GM18868 (cell line): ENCODE measurements around the gene ATP2B2.

Experiments used
- ATAC-seq: cut with Tn5 transposase; IDR thresholded peaks from one replicate; pipeline ENCODE4 v1.9.1; 2021; ENCODE audit warnings: mild to moderate bottlenecking, moderate library complexity; ENCODE audit not compliant: unreplicated experiment

ATP2B2 gene

GRCh38 chr3:10512687-10513086, 7.3 kb upstream of the ATP2B2 start:
- ATAC-seq = no peak

GRCh38 chr3:10511809-10512494, 6.6 kb upstream of the ATP2B2 start:
- no peak for ATAC-seq

GRCh38 chr3:10510743-10511432, 5.5 kb upstream of the ATP2B2 start:
- ATAC-seq = no peak

GRCh38 chr3:10510086-10510742, 4.8 kb upstream of the ATP2B2 start:
- no peak for ATAC-seq

GRCh38 chr3:10509325-10509724, 3.9 kb upstream of the ATP2B2 start:
- ATAC-seq = no peak

- no peak for ATAC-seq
Observed at GRCh38 chr3:10508619-10509260, 3.4 kb upstream of the ATP2B2 start.

GRCh38 chr3:10508235-10508618, 2.8 kb upstream of the ATP2B2 start:
- ATAC-seq = no peak

GRCh38 chr3:10507331-10507730, 1.9 kb upstream of the ATP2B2 start:
- ATAC-seq = no peak

GRCh38 chr3:10506696-10507095, 1.3 kb upstream of the ATP2B2 start:
- no peak for ATAC-seq

- ATAC-seq = no peak
Observed at GRCh38 chr3:10505791-10506585, 602 bp upstream of the ATP2B2 start.

- no peak for ATAC-seq
Observed at GRCh38 chr3:10504171-10505049, 976 bp downstream of the ATP2B2 start.

- ATAC-seq = no peak
Observed at GRCh38 chr3:10503217-10503796, 2.1 kb downstream of the ATP2B2 start.

- ATAC-seq = no peak
Observed at GRCh38 chr3:10502185-10502880, 3.1 kb downstream of the ATP2B2 start.

- no peak for ATAC-seq
Observed at GRCh38 chr3:10501664-10502052, 3.7 kb downstream of the ATP2B2 start.

- no peak for ATAC-seq
Observed at GRCh38 chr3:10500717-10501663, 4.4 kb downstream of the ATP2B2 start.

GRCh38 chr3:10498271-10498670, 7.1 kb downstream of the ATP2B2 start:
- no peak for ATAC-seq

GRCh38 chr3:10497439-10497838, 7.9 kb downstream of the ATP2B2 start:
- no peak for ATAC-seq
